IPS-18a (cell line): Measurements from ENCODE around the gene PARP15.

Experiments used
- H3K27ac ChIP-seq: one replicate; pipeline ENCODE4 v1.5.1; 2013; ENCODE audit warnings: low read length
- H3K27me3 ChIP-seq: one replicate; pipeline ENCODE4 v1.6.1; 2013; ENCODE audit warnings: mild to moderate bottlenecking, low read length; ENCODE audit not compliant: control insufficient read depth, insufficient read depth
- H3K36me3 ChIP-seq: one replicate; pipeline ENCODE4 v1.6.1; 2013; ENCODE audit warnings: low read depth, low read length; ENCODE audit not compliant: control insufficient read depth
- H3K4me1 ChIP-seq: one replicate; pipeline ENCODE4 v1.6.1; 2013; ENCODE audit warnings: low read depth, low read length; ENCODE audit not compliant: control insufficient read depth
- H3K4me3 ChIP-seq: one replicate; pipeline ENCODE4 v1.5.1; 2013; ENCODE audit warnings: low read length
- H3K9ac ChIP-seq: one replicate; pipeline ENCODE4 v1.6.1; 2013; ENCODE audit warnings: mild to moderate bottlenecking, low read length, moderate library complexity
- H3K9me3 ChIP-seq: one replicate; pipeline ENCODE4 v1.6.1; 2013; ENCODE audit warnings: low read depth, low read length; ENCODE audit not compliant: control insufficient read depth

PARP15 gene

GRCh38 chr3:122598151-122598550, 20.7 kb downstream of the PARP15 start:
- Histone ChIP-seq H3K4me3 (no peak overlapping the region), H3K27ac (no peak overlapping the region), H3K27me3 (no peaks in the 10 kb centered on the region), H3K9me3 (no peaks in the 10 kb centered on the region), H3K4me1 (peaks cover 1% of the 10 kb centered on the region), H3K9ac (no peak overlapping the region), H3K36me3 (no peaks in the 10 kb centered on the region)

- no peaks in the 10 kb centered on the region for H3K9me3 ChIP-seq
- no peaks in the 10 kb centered on the region for H3K27me3 ChIP-seq
- no peaks in the 10 kb centered on the region for H3K36me3 ChIP-seq
- H3K9ac ChIP-seq: no peak overlapping the region
- no peak overlapping the region for H3K27ac ChIP-seq
- H3K4me1 ChIP-seq: peaks cover 4% of the 10 kb centered on the region
- no peak overlapping the region for H3K4me3 ChIP-seq
These were observed 21.1 kb downstream of the PARP15 start for GRCh38 chr3:122598556-122598955.

DNA sequence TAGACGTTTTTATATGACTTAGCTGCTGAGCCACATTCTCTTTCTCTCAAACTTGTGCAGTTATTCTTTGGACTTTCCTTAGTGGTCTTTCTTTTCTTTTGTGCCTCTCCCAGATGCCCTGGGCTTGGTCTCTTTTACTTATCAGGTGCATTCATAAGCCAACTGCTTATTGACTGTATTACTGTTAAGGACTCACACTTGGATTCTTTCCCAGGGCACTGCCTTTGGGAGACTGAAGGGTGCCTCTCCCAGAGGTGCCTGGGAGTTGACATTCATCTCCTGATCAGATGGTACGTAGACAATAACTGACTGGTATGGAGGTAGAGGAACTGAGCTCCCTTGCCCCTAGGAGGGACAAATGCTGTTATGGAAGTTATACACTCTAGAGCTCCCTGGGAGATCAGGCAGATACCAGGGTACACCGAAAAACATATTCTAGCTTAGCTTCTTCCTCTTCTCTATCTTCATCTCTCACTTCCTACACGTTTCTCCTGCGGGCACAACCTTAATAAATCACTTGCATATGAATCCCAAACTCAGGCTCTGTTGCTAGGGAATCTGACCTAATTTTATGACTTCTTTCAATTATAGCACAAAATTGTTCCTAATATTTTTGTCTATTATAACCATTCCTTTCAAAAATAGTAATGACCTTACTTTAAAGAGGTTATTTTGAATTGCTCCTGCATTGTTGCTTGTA, 24.7 kb downstream of the PARP15 start:
- Histone ChIP-seq H3K9ac (no peak overlapping the region), H3K4me3 (no peak overlapping the region), H3K4me1 (peaks cover 4% of the 10 kb centered on the region), H3K27me3 (no peaks in the 10 kb centered on the region), H3K27ac (no peak overlapping the region), H3K9me3 (no peaks in the 10 kb centered on the region), H3K36me3 (no peaks in the 10 kb centered on the region)

DNA sequence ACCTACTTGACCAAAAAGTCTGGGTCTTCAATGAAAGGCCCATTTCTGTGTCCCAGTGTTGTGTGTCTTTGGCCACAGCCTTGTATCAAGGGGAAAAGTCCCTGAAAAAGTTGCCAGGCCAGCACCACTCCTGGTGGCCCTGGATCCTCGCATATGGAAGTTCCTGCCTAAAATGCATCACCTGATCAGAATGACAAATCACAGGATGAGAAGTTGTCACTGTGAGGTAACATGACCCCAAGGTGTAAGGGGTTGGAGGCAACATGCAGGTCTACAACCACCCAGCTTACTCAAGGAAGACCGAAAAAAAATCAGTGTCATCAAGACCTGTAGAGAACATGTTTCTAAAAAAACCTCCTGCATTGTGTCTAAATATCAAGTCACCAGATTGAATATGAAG, 25.6 kb downstream of the PARP15 start:
- no peaks in the 10 kb centered on the region for H3K27me3 ChIP-seq
- no peak overlapping the region for H3K27ac ChIP-seq
- H3K4me1 ChIP-seq: peaks cover 4% of the 10 kb centered on the region
- no peaks in the 10 kb centered on the region for H3K36me3 ChIP-seq
- H3K9me3 ChIP-seq: no peaks in the 10 kb centered on the region
- H3K4me3 ChIP-seq: no peak overlapping the region
- H3K9ac ChIP-seq: no peak overlapping the region

DNA sequence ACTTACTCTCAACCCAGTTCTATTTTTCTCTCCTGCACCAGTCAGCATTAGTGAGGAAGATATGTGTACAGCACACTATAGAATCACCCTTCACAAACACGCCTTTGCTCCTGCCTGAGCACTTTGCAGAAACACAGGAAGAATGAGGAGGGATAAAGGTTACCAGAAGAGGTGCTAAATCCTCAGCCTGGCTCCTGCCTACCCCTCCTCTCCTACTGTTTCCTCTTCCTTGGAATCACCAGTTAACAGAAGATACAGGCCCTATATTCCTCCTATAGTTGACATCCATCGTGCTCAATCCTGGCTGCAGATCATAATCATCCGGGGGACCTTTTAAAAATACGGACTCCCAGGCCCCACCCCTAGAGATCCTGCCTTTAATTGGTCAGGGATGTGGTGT, 28.9 kb downstream of the PARP15 start:
- Histone ChIP-seq H3K36me3 (no peaks in the 10 kb centered on the region), H3K4me1 (peaks cover 4% of the 10 kb centered on the region), H3K9me3 (no peaks in the 10 kb centered on the region), H3K9ac (no peak overlapping the region), H3K27me3 (no peaks in the 10 kb centered on the region), H3K4me3 (no peak overlapping the region), H3K27ac (no peak overlapping the region)

DNA sequence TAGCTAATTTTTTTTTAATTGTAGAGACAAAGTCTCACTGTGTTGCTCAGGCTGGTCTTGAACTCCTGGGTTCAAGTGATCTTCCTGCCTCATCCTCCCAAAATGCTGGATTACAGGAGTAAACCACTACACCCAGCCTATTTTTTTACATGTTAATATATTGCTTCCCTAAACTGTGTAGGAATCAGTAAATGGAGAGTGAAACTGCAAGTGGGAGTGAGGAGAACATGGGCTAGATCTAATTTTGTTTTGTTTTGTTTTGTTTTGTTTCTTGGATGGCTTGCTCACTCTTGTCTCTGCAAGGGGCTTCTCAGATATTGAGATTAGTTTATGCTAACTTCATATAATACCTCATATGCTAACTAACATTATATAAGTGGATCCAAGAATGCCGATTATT, 31.5 kb downstream of the PARP15 start:
- Histone ChIP-seq H3K27me3 (no peaks in the 10 kb centered on the region), H3K27ac (no peak overlapping the region), H3K4me1 (no peaks in the 10 kb centered on the region), H3K9me3 (no peaks in the 10 kb centered on the region), H3K4me3 (no peak overlapping the region), H3K9ac (no peak overlapping the region), H3K36me3 (no peaks in the 10 kb centered on the region)

GRCh38 chr3:122609798-122610559, 32.5 kb downstream of the PARP15 start:
- Histone ChIP-seq H3K9me3 (no peaks in the 10 kb centered on the region), H3K36me3 (no peaks in the 10 kb centered on the region), H3K27me3 (no peaks in the 10 kb centered on the region), H3K4me3 (no peak overlapping the region), H3K9ac (no peak overlapping the region), H3K4me1 (peaks cover under 1% of the 10 kb centered on the region), H3K27ac (no peak overlapping the region)

GRCh38 chr3:122612696-122613095, 35.2 kb downstream of the PARP15 start:
- peaks cover 8% of the 10 kb centered on the region for H3K4me1 ChIP-seq
- H3K9me3 ChIP-seq: no peaks in the 10 kb centered on the region
- no peak overlapping the region for H3K9ac ChIP-seq
- H3K27ac ChIP-seq: no peak overlapping the region
- H3K27me3 ChIP-seq: no peaks in the 10 kb centered on the region
- no peak overlapping the region for H3K4me3 ChIP-seq
- H3K36me3 ChIP-seq: no peaks in the 10 kb centered on the region

DNA sequence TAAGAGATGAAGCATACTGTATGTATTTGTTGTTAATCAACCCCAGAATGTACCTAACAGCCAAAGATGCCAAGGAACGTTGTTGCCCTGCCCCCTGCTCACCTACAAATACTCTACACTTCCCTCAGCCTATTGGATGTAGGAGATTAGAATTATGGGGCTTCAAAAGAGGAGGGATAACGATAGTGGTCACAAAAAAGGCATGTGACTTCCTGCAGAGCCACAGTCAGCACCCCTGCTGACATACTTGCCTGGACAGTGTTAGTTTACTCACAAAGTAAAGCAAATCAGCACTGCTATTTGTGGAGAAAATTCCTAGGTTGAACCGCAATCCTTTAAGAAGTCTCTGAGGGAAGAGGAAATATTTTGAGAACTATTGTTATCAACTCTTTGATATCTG, 37.9 kb downstream of the PARP15 start:
- no peaks in the 10 kb centered on the region for H3K27me3 ChIP-seq
- H3K9me3 ChIP-seq: no peaks in the 10 kb centered on the region
- peaks cover 8% of the 10 kb centered on the region for H3K4me1 ChIP-seq
- no peak overlapping the region for H3K9ac ChIP-seq
- no peaks in the 10 kb centered on the region for H3K36me3 ChIP-seq
- no peak overlapping the region for H3K27ac ChIP-seq
- H3K4me3 ChIP-seq: no peak overlapping the region

DNA sequence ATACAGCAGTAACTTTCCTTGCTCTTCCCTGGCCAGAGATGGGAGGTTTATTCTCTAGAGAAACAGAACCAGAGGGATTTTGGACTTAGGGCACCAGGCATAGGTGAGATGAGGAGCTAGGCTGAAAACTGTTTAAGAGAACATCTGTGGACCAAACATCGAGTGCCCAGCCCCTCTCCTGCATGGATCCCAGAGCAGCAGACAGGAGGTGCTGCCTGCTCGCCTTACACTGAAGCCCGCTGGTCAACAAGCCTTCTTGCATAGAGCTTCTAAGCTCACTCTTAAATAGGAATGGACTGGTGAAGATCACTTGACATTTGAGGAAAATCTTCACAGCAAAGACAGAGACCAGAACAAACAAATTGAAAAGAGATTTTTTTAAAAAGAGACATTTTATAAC, 41.2 kb downstream of the PARP15 start:
- Histone ChIP-seq H3K27me3 (no peaks in the 10 kb centered on the region), H3K36me3 (no peaks in the 10 kb centered on the region)

DNA sequence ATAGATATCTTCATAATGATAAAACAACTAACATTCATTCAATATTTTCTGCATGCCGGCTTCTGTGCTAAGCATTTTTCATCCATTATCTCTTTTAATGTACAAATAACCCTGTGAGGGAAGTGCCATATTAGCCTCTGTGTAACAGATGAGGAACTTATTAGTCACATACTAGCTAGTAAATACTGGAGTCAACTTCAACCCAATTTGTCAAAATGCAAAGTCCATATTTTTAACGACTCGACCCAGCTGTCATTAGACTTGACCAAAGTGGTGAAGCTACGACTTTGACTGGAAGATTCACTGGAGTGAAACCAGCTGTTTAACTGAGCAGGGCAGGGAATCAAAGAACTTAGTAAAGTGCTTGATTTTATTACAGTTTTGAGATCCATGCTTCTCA, 41.6 kb downstream of the PARP15 start:
- Histone ChIP-seq H3K9me3 (no peaks in the 10 kb centered on the region), H3K4me3 (no peak overlapping the region), H3K27ac (no peak overlapping the region), H3K4me1 (peaks cover 8% of the 10 kb centered on the region), H3K9ac (no peak overlapping the region), H3K27me3 (no peaks in the 10 kb centered on the region), H3K36me3 (no peaks in the 10 kb centered on the region)

More for the DNA sequence above, 41.2 kb downstream of the PARP15 start:
- Histone ChIP-seq H3K27ac (no peak overlapping the region), H3K9me3 (no peaks in the 10 kb centered on the region), H3K4me3 (no peak overlapping the region), H3K4me1 (peaks cover 8% of the 10 kb centered on the region), H3K9ac (no peak overlapping the region)

DNA sequence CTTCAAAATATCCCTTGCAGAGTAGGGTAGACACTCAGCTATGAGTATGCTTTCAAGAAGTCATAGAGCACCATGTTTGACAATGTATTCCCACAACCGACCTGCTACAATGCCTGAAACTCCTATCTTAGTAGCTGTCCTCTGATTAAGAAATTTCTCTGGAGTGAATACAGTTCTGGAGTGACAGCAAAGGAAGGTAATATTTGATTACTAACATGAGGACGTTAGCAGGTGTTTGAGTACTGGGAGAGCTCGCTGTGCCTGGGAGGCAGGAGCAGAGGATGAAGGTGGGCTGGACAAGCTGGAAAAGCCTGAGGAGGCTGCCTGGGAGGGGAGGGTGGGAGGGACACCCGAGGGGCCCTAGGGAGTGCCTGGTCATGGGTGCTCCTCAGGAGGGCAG, 42.9 kb downstream of the PARP15 start:
- Histone ChIP-seq H3K4me3 (no peak overlapping the region), H3K27ac (no peak overlapping the region), H3K4me1 (peaks cover 3% of the 10 kb centered on the region), H3K27me3 (no peaks in the 10 kb centered on the region), H3K9me3 (no peaks in the 10 kb centered on the region), H3K36me3 (no peaks in the 10 kb centered on the region), H3K9ac (no peak overlapping the region)
